ENCODE data around the gene AFP.

DNA sequence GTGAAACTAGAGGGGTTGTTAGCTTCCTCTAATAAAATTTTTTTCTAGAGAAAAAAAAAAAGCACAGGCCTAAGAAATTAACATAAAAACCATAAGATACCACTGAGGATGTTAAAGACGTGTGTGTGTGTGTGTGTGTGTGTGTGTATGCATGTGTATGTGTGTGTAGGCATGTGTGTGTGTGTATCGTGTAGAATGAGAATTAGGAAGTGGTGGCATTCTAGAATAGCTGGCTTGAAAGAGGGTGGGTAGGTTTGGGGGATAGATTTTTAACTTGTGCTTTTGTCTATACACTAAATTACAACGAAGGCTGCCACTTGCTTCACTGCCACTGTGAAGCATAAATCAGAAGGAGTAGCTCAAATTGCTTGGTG is 23.0 kb downstream of the AFP start:
- TF ChIP-seq, protein P1, sequence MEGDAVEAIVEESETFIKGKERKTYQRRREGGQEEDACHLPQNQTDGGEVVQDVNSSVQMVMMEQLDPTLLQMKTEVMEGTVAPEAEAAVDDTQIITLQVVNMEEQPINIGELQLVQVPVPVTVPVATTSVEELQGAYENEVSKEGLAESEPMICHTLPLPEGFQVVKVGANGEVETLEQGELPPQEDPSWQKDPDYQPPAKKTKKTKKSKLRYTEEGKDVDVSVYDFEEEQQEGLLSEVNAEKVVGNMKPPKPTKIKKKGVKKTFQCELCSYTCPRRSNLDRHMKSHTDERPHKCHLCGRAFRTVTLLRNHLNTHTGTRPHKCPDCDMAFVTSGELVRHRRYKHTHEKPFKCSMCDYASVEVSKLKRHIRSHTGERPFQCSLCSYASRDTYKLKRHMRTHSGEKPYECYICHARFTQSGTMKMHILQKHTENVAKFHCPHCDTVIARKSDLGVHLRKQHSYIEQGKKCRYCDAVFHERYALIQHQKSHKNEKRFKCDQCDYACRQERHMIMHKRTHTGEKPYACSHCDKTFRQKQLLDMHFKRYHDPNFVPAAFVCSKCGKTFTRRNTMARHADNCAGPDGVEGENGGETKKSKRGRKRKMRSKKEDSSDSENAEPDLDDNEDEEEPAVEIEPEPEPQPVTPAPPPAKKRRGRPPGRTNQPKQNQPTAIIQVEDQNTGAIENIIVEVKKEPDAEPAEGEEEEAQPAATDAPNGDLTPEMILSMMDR (IDR thresholded peaks at IDR 0.05; ENCODE audit: borderline replicate concordance, extremely low read depth, low read length, poor library complexity, severe bottlenecking) = no peak
- no peak for TF ChIP-seq EZH2 (IDR thresholded peaks at IDR 0.05; ENCODE audit: borderline replicate concordance, low read depth, low read length, severe bottlenecking)
